RWPE2 (cell line): ENCODE results near the gene ZBTB1.

Source experiments
- ATAC-seq: fragments of 200-7000 bp; cut with Tn5 transposase; 3 replicates; pipeline ENCODE4 v1.9.1; 2021; ENCODE audit warnings: low read depth
- DNase-seq: peaks from one replicate; pipeline ENCODE4 v3.0.0-alpha.2; 2020; ENCODE audit warnings: low spot score
- H3K27ac ChIP-seq: fragments of 450-650 bp; 2 replicates; pipeline ENCODE4 v1.5.1; 2017; ENCODE audit warnings: mild to moderate bottlenecking; ENCODE audit not compliant: poor library complexity, severe bottlenecking
- H3K27me3 ChIP-seq: fragments of 250-450 bp; sonication (Bioruptor Pico); 2 replicates; pipeline ENCODE4 v1.5.1; 2021; ENCODE audit warnings: mild to moderate bottlenecking, moderate library complexity; ENCODE audit not compliant: insufficient read depth, poor library complexity, severe bottlenecking
- H3K36me3 ChIP-seq: fragments of 250-450 bp; sonication (Bioruptor Pico); 2 replicates; pipeline ENCODE4 v1.5.1; 2020; ENCODE audit warnings: low read depth, mild to moderate bottlenecking, moderate library complexity
- H3K4me1 ChIP-seq: fragments of 250-450 bp; sonication (Bioruptor Pico); 2 replicates; pipeline ENCODE4 v1.5.1; 2021; ENCODE audit warnings: mild to moderate bottlenecking, moderate library complexity; ENCODE audit not compliant: insufficient read depth, poor library complexity, severe bottlenecking
- H3K4me3 ChIP-seq: fragments of 250-450 bp; sonication (Bioruptor Pico); 2 replicates; pipeline ENCODE4 v1.5.1; 2021; ENCODE audit warnings: mild to moderate bottlenecking, moderate library complexity; ENCODE audit not compliant: severe bottlenecking
- H3K9me3 ChIP-seq: fragments of 250-450 bp; sonication (Bioruptor Pico); 2 replicates; pipeline ENCODE4 v1.5.1; 2021; ENCODE audit warnings: mild to moderate bottlenecking, moderate library complexity; ENCODE audit not compliant: severe bottlenecking
- TF ChIP-seq, protein P1 (sequence below): fragments of 450-650 bp; IDR thresholded peaks from one replicate; pipeline ENCODE4 v1.5.1; 2017; ENCODE audit warnings: mild to moderate bottlenecking, moderate library complexity; ENCODE audit not compliant: poor library complexity, severe bottlenecking

Gene ZBTB1

DNA sequence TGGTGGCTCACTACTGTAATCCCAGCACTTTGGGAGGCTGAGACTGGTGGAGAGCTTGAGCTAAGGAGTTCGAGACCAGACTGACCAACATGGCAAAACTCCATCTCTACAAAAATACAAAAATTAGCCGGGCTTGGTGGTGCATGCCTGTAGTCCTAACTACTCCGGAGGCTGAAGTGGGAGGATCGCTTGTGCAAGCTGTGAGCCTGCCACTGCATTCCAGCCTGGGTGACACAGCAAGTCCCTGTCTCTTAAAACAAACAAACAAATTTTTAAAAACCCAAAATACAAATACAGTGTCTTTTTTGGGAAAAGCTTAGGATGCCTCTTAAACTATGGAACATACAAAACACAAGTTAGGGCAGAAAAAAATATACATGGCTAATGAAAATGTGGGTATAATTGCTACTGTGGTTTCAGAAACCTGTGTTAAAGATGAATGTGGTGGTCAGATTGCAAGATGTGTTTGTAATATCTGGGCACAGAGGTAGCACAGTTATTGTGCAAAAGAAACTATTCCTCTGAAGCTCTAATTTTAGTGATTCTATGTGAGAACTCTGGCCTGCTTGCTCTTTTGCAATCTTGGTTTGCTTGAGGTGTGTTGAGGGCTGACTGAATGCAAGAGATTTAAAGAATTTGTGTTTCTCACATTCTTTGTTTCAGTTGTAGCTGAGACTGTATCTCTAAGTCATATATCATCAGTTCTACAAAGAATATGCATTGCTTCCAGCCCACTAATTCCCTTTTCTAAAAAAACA, 32.1 kb downstream of the ZBTB1 start:
- H3K36me3 ChIP-seq, result no peaks in the 10 kb centered on the region
- no peak overlapping the region for H3K27ac ChIP-seq
- H3K4me1 ChIP-seq, result no peaks in the 10 kb centered on the region
- no peak overlapping the region for H3K4me3 ChIP-seq
- ATAC-seq (no peak), DNase-seq (no peak)
- H3K27me3 ChIP-seq, result no peaks in the 10 kb centered on the region
- TF ChIP-seq, protein P1, sequence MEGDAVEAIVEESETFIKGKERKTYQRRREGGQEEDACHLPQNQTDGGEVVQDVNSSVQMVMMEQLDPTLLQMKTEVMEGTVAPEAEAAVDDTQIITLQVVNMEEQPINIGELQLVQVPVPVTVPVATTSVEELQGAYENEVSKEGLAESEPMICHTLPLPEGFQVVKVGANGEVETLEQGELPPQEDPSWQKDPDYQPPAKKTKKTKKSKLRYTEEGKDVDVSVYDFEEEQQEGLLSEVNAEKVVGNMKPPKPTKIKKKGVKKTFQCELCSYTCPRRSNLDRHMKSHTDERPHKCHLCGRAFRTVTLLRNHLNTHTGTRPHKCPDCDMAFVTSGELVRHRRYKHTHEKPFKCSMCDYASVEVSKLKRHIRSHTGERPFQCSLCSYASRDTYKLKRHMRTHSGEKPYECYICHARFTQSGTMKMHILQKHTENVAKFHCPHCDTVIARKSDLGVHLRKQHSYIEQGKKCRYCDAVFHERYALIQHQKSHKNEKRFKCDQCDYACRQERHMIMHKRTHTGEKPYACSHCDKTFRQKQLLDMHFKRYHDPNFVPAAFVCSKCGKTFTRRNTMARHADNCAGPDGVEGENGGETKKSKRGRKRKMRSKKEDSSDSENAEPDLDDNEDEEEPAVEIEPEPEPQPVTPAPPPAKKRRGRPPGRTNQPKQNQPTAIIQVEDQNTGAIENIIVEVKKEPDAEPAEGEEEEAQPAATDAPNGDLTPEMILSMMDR, result no peak
- no peaks in the 10 kb centered on the region for H3K9me3 ChIP-seq

GRCh38 chr14:64540208-64541202, 35.9 kb downstream of the ZBTB1 start, which contains the start of gene HSPA2:
Gene HSPA2 (plus strand): TSS chr14:64540741. CDS start chr14:64540850, 109 bp downstream.
- peak; percentile 100 for DNase-seq
- H3K27ac ChIP-seq, result peak within 1 kb of the TSS; percentile 77
- peak; percentile 96 for ATAC-seq
- no peaks in the 10 kb centered on the region for H3K9me3 ChIP-seq
- no peaks in the 10 kb centered on the region for H3K27me3 ChIP-seq
- H3K36me3 ChIP-seq, result no peaks in the 10 kb centered on the region
- TF ChIP-seq, protein P1, result peak; percentile 99
- peak within 1 kb of the TSS; percentile 36 for H3K4me3 ChIP-seq
- no peaks in the 10 kb centered on the region for H3K4me1 ChIP-seq

DNA sequence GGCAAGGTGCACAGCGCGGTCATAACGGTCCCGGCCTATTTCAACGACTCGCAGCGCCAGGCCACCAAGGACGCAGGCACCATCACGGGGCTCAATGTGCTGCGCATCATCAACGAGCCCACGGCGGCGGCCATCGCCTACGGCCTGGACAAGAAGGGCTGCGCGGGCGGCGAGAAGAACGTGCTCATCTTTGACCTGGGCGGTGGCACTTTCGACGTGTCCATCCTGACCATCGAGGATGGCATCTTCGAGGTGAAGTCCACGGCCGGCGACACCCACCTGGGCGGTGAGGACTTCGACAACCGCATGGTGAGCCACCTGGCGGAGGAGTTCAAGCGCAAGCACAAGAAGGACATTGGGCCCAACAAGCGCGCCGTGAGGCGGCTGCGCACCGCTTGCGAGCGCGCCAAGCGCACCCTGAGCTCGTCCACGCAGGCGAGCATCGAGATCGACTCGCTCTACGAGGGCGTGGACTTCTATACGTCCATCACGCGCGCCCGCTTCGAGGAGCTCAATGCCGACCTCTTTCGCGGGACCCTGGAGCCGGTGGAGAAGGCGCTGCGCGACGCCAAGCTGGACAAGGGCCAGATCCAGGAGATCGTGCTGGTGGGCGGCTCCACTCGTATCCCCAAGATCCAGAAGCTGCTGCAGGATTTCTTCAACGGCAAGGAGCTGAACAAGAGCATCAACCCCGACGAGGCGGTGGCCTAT, 36.8 kb downstream of the ZBTB1 start:
- DNase-seq (peak; percentile 76), ATAC-seq (no peak)
- Histone ChIP-seq H3K36me3 (no peaks in the 10 kb centered on the region), H3K27me3 (no peaks in the 10 kb centered on the region), H3K4me3 (no peak overlapping the region), H3K4me1 (no peaks in the 10 kb centered on the region), H3K9me3 (no peaks in the 10 kb centered on the region), H3K27ac (no peak overlapping the region)
- TF ChIP-seq, protein P1, result no peak

GRCh38 chr14:64541972-64542835, 37.6 kb downstream of the ZBTB1 start:
- Histone ChIP-seq H3K4me3 (no peak overlapping the region), H3K4me1 (no peaks in the 10 kb centered on the region), H3K27ac (no peak overlapping the region), H3K27me3 (no peaks in the 10 kb centered on the region), H3K36me3 (no peaks in the 10 kb centered on the region), H3K9me3 (no peaks in the 10 kb centered on the region)
- ATAC-seq (no peak), DNase-seq (no peak)
- TF ChIP-seq, protein P1, result no peak
